ENCODE data around the gene SUPV3L1. TPM values are rescaled to one million over a fixed set of nuclear protein-coding genes. Genes with fewer than 3 reads are reported as not detected.

Gene SUPV3L1
- total and polyA plus RNA-seq, 9 of the 15 experiments (the other 6 are each of a cell fraction or from before 2014, with no cell fraction given) = 45.2 to 156 (median 92.6) TPM

DNA sequence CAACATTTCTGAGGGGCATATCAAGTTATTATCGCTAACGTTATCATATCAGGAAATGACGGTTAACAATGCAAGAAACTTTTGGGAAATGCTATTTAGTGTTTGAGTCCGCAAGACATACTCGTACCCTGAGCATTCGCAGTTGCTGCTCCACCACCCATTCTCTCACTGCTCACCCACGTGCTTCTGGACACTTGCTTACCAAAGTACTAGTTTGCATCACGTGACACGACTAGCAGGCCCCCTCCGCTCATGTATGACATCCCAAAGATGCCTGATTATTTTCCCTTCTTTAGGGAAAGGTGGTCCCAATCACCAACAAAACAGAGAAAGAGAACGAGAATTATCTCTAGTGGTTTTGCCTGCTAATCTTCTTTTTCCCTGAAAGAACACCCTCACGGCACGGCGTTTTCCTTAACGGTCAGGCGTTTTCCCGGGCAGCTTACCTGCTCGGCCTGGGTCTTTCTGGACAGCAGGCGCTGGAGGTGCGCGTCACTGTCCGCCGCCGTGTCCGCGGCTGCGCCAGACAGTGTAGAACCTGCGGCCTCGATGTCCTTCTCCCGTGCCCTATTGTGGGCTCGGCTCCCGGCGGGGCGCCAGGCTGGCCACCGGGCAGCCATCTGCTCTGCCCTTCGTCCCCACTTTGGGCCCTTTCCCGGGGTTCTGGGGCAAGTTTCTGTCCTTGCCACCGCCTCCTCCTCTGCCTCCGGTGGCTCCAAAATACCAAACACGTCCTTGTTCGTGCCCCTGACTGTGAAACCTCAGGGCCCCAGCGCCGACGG is at the start of gene SUPV3L1 (continued):
- TF ChIP-seq LCOR (CRISPR knock-in tag; IDR thresholded peaks at IDR 0.05) = peak; percentile 56
- peak; percentile 91 for TF ChIP-seq HCFC1 (IDR thresholded peaks at IDR 0.05; ENCODE audit: low read depth, low read length)
- peak; percentile 82 for TF ChIP-seq PML (IDR thresholded peaks at IDR 0.05; ENCODE audit: low read length)
- TF ChIP-seq TCFL5 (CRISPR knock-in tag; conservative IDR thresholded peaks at IDR 0.05) = peak; percentile 65; the same call in 1 of the 2 replicates
- peak; percentile 26; the same call in 1 of the 2 replicates for TF ChIP-seq KLF1 (tag; IDR thresholded peaks at IDR 0.05)
- TF ChIP-seq ZNF436 (CRISPR knock-in tag; IDR thresholded peaks at IDR 0.05) = no peak
- no peak for TF ChIP-seq ZEB2 (IDR thresholded peaks at IDR 0.05)
- no peak for TF ChIP-seq DLX4 (CRISPR knock-in tag; IDR thresholded peaks at IDR 0.05)
- 0 out of 2 replicates have a peak, but pooled peaks have one; percentile 41 for TF ChIP-seq CEBPZ (IDR thresholded peaks at IDR 0.05; ENCODE audit: borderline replicate concordance, low read depth, low read length)
- no peak for TF ChIP-seq BRF1 (IDR thresholded peaks at IDR 0.05; ENCODE audit: borderline replicate concordance, extremely low read depth, insufficient read length)
- TF ChIP-seq KDM4B (IDR thresholded peaks at IDR 0.05; ENCODE audit: borderline replicate concordance in 2 of 2, low read depth in 1 of 2) = peak in 1 of 2 experiments; percentile 35; a peak in 1 of 4 replicates
- peak; percentile 82 for TF ChIP-seq KDM5B (IDR thresholded peaks at IDR 0.05; ENCODE audit: insufficient replicate concordance, low read depth, low read length)
- TF ChIP-seq ZBTB8A (IDR thresholded peaks at IDR 0.05; ENCODE audit: partially characterized antibody) = no peak
- no peak; a peak in 1 of 6 replicates for TF ChIP-seq CTCF (IDR thresholded peaks at IDR 0.05 in 2 of 3, conservative IDR thresholded peaks at IDR 0.05 in 1 of 3; ENCODE audit: insufficient read depth in 2 of 3, low read depth in 1 of 3, low read length in 3 of 3)
- TF ChIP-seq ARHGAP35 (IDR thresholded peaks at IDR 0.05; ENCODE audit: partially characterized antibody) = no peak
- TF ChIP-seq, protein P1, sequence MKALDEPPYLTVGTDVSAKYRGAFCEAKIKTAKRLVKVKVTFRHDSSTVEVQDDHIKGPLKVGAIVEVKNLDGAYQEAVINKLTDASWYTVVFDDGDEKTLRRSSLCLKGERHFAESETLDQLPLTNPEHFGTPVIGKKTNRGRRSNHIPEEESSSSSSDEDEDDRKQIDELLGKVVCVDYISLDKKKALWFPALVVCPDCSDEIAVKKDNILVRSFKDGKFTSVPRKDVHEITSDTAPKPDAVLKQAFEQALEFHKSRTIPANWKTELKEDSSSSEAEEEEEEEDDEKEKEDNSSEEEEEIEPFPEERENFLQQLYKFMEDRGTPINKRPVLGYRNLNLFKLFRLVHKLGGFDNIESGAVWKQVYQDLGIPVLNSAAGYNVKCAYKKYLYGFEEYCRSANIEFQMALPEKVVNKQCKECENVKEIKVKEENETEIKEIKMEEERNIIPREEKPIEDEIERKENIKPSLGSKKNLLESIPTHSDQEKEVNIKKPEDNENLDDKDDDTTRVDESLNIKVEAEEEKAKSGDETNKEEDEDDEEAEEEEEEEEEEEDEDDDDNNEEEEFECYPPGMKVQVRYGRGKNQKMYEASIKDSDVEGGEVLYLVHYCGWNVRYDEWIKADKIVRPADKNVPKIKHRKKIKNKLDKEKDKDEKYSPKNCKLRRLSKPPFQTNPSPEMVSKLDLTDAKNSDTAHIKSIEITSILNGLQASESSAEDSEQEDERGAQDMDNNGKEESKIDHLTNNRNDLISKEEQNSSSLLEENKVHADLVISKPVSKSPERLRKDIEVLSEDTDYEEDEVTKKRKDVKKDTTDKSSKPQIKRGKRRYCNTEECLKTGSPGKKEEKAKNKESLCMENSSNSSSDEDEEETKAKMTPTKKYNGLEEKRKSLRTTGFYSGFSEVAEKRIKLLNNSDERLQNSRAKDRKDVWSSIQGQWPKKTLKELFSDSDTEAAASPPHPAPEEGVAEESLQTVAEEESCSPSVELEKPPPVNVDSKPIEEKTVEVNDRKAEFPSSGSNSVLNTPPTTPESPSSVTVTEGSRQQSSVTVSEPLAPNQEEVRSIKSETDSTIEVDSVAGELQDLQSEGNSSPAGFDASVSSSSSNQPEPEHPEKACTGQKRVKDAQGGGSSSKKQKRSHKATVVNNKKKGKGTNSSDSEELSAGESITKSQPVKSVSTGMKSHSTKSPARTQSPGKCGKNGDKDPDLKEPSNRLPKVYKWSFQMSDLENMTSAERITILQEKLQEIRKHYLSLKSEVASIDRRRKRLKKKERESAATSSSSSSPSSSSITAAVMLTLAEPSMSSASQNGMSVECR (CRISPR knock-in tag; IDR thresholded peaks at IDR 0.05) = peak; percentile 95

Data from K562 (cell line).